C4-2B (cell line): Measurements from ENCODE around the gene HSDL1.

Experiments used
- H3K27ac ChIP-seq: fragments of 450-650 bp; 2 replicates; pipeline ENCODE4 v1.5.1; 2017
- CTCF ChIP-seq: fragments of 450-650 bp; conservative IDR thresholded peaks from 2 replicates; pipeline ENCODE4 v1.5.1; 2017; ENCODE audit warnings: mild to moderate bottlenecking
- ZFX ChIP-seq: fragments of 450-650 bp; IDR thresholded peaks from 2 replicates; pipeline ENCODE4 v1.6.1; 2017

The HSDL1 gene

GRCh38 chr16:84144859-84145639, at the start of gene HSDL1, which contains the start of gene DNAAF1:
Gene HSDL1, minus strand, starts transcription at chr16:84145177. Its CDS starts 13,856 bp downstream, at chr16:84131321.
Gene DNAAF1, plus strand, starts transcription at chr16:84145308. Its CDS starts 133 bp downstream, at chr16:84145441.
- H3K27ac ChIP-seq, result peak within 1 kb of the TSS; percentile 67
- TF ChIP-seq CTCF, result peak; percentile 56
- TF ChIP-seq ZFX, result no peak

GRCh38 chr16:84194018-84194417, 49.0 kb upstream of the HSDL1 start:
- no peak overlapping the region for H3K27ac ChIP-seq
- TF ChIP-seq ZFX (no peak), CTCF (no peak)

- TF ChIP-seq CTCF (no peak), ZFX (no peak)
- no peak overlapping the region for H3K27ac ChIP-seq
Measured at GRCh38 chr16:84193480-84193879, 48.5 kb upstream of the HSDL1 start.

GRCh38 chr16:84191466-84191865, 46.5 kb upstream of the HSDL1 start:
- no peak for TF ChIP-seq CTCF
- no peak for TF ChIP-seq ZFX
- no peak overlapping the region for H3K27ac ChIP-seq

- TF ChIP-seq CTCF (no peak), ZFX (no peak)
- H3K27ac ChIP-seq, result no peak within 1 kb of the TSS
Measured at GRCh38 chr16:84190731-84191388, 45.9 kb upstream of the HSDL1 start, which contains the start of gene ADAD2. Gene ADAD2, plus strand, starts transcription at chr16:84191157. Its CDS starts 74 bp downstream, at chr16:84191231.

- no peak for TF ChIP-seq ZFX
- peak; percentile 98 for TF ChIP-seq CTCF
- peak within 1 kb of the TSS; percentile 80 for H3K27ac ChIP-seq
Measured at GRCh38 chr16:84186685-84187437, 41.9 kb upstream of the HSDL1 start, which contains the start of gene TAF1C. Gene TAF1C, minus strand, starts transcription at chr16:84187057. Its CDS starts 2,069 bp downstream, at chr16:84184988.
